HCT116 (cell line): Measurements from ENCODE around the gene DNHD1.

Experiments used
- CTCF ChIP-seq, 3 experiments: fragments of 200-600 bp in 1 of 3; sonication (generic) in 1 of 3; IDR thresholded peaks in 2 of 3; conservative IDR thresholded peaks in 1 of 3; 2 replicates each; pipeline ENCODE4 v1.5.1; 2012 to 2017; ENCODE audit warnings: low read depth in 2 of 3, low read length in 2 of 3, antibody characterized with exemption in 1 of 3, borderline replicate concordance in 1 of 3, control low read depth in 1 of 3, mild to moderate bottlenecking in 1 of 3, mixed read lengths in 1 of 3, mixed run types in 1 of 3, moderate library complexity in 1 of 3; ENCODE audit not compliant: insufficient read depth in 1 of 3
- TF ChIP-seq, protein P1 (sequence below): IDR thresholded peaks from 2 replicates; pipeline ENCODE4 v1.6.1; 2012

- no peak for TF ChIP-seq CTCF (IDR thresholded peaks at IDR 0.05 in 2 of 3, conservative IDR thresholded peaks at IDR 0.05 in 1 of 3; ENCODE audit: borderline replicate concordance in 1 of 3, insufficient read depth in 1 of 3, low read depth in 2 of 3, low read length in 2 of 3)
- TF ChIP-seq, protein P1, sequence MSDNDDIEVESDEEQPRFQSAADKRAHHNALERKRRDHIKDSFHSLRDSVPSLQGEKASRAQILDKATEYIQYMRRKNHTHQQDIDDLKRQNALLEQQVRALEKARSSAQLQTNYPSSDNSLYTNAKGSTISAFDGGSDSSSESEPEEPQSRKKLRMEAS: no peak
Measured at GRCh38 chr11:6601041-6601461, 104.0 kb downstream of the DNHD1 start.
